ENCODE data around the gene ZIC2. TPM values are rescaled to one million over a fixed set of nuclear protein-coding genes. Genes with fewer than 3 reads are reported as not detected.

Gene ZIC2
- total and polyA plus RNA-seq, 2 of the 8 experiments (the other 6 are each of a cell fraction or from before 2014, with no cell fraction given) = 53.2 to 372 TPM

DNA sequence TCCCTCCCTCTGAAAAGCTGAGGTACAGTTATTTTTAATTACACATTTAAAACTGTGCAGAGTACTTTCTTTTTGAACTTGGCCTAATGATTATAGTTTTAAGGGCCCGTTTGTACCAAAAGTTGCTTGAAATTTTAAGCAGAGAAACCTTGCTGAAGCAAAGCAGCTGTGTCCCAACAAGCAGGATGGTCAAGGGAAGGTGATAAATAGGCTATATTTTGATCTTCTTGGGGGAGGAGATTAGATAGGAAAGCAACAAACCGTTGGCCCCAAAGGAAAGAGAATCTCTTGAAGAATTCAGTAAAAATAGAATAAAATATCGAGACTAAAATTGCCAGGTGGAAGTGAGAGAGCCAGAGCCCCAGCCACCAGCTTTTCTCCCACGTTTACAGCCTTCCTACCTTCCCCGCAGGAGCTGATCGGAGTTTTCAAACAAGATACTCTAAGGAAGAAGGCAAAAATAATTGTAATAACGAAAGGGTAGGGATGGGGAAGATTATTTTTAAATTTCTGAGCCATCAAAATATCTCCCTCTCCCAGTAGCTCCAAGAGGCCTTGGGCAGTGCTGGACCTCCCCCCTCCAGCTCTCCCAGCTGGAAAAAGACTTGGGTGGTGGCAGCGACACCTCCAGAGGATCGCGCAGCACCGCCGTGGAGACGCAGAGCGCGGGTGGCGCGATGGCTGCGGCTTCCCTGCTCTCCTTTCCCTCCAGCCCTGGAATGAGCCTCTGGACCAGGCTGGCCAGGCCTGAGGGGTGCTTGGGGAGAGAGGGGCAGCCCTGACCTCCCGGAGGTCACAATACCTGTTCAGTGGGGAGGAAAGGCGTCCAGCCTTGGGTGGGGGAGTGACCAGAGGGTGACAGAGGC is 5.8 kb downstream of the ZIC2 start:
- H3K27me3 ChIP-seq (replicated peaks in 1 of 4; ENCODE audit: control insufficient read depth in 3 of 4, extremely low read depth in 1 of 4, insufficient read depth in 3 of 4, low read length in 3 of 4) = peaks cover 2 to 45% (median 28%) of the 10 kb centered on the region in 4 experiments; a peak in 6 of 7 replicates
- H3K4ac ChIP-seq (replicated peaks; ENCODE audit: insufficient read length, low read depth, low read length) = peak overlapping the region; percentile 93
- WGBS, 2 experiments (ENCODE audit: extremely low coverage in 1 of 2, insufficient coverage in 1 of 2, insufficient read length in 1 of 2, insufficient replicate concordance in 2 of 2, low coverage in 1 of 2, low lambda C conversion rate in 2 of 2, missing lambda C conversion rate in 1 of 2) = 5% methylated on average over 20 of the region's 20 CpGs; no CpG with 5 or more reads in 1 of the 2 experiments
- peaks cover 18 to 46% (median 28%) of the 10 kb centered on the region in 4 experiments; a peak in 6 of 8 replicates for H3K36me3 ChIP-seq (ENCODE audit: control insufficient read depth in 2 of 4, insufficient read depth in 4 of 4, low read length in 3 of 4)
- no peak overlapping the region for H2BK15ac ChIP-seq (ENCODE audit: low read length)
- peak overlapping the region in 1 of 4 experiments; percentile 18; a peak in 1 of 7 replicates for H3K9ac ChIP-seq (replicated peaks in 1 of 4; ENCODE audit: extremely low read depth in 1 of 4, low read depth in 3 of 4, low read length in 3 of 4)
- peaks cover 4 to 32% (median 20%) of the 10 kb centered on the region in 4 experiments for H3K4me1 ChIP-seq (replicated peaks in 1 of 4; ENCODE audit: control insufficient read depth in 3 of 4, insufficient read depth in 4 of 4, low read length in 3 of 4)
- no peak overlapping the region for H4K5ac ChIP-seq (ENCODE audit: insufficient read length, low read depth, low read length)
- ChIA-PET POLR2A (ENCODE audit: partially characterized antibody) (interaction anchor here (0.8 to 11.2 kb wide), 8 partner anchors 6 to 88 kb away, joined by 3 to 145 read pairs (median 16); partner anchors contain the start of gene ZIC5), CTCF (ENCODE audit: partially characterized antibody) (interaction anchor here (0.6 to 1.6 kb wide), 13 partner anchors 9 to 372 kb away, joined by 3 to 10 read pairs (median 3); no protein-coding TSS in a partner anchor)
- no peaks in the 10 kb centered on the region; a peak in 1 of 4 replicates for H3K9me3 ChIP-seq (ENCODE audit: insufficient read depth in 2 of 2, low read depth in 1 of 2, low read length in 1 of 2)
- peak in 1 of 2 experiments; percentile 79 for DNase-seq (ENCODE audit: low read depth in 1 of 2, low spot score in 2 of 2)
- no peak overlapping the region for H3K23ac ChIP-seq (ENCODE audit: insufficient read length)
- H2AK5ac ChIP-seq (ENCODE audit: low read depth, low read length) = no peak overlapping the region
- FAIRE-seq = peak; percentile 28
- H2BK5ac ChIP-seq (ENCODE audit: low read depth, low read length) = peak overlapping the region; percentile 79; the same call in 1 of the 2 replicates
- H3K4me2 ChIP-seq (ENCODE audit: insufficient read depth in 1 of 2, low read depth in 2 of 2, low read length in 2 of 2) = peak overlapping the region; percentile 91 to 95
- H3K18ac ChIP-seq (ENCODE audit: extremely low read depth, low read length) = peak overlapping the region; percentile 88
- peak overlapping the region; percentile 72; the same call in 1 of the 2 replicates for H2BK12ac ChIP-seq (ENCODE audit: low read depth, low read length)
- peak overlapping the region; percentile 1 for H4K8ac ChIP-seq (ENCODE audit: extremely low read depth, insufficient read depth, low read length)
- peaks cover 18 to 26% of the 10 kb centered on the region in 2 experiments for H4K20me1 ChIP-seq (replicated peaks in 1 of 2; ENCODE audit: control insufficient read depth in 1 of 2, insufficient read depth in 2 of 2, low read length in 2 of 2)
- peak overlapping the region; percentile 86 for H4K91ac ChIP-seq (replicated peaks; ENCODE audit: insufficient read length, low read length)
- no peaks in the 10 kb centered on the region; the same call in 1 of the 2 replicates for H3K79me1 ChIP-seq (ENCODE audit: low read depth, low read length)
- no peak overlapping the region for H3K14ac ChIP-seq (ENCODE audit: insufficient read length)
- H3K23me2 ChIP-seq (ENCODE audit: low read depth, low read length) = peaks cover 40% of the 10 kb centered on the region
- H2BK120ac ChIP-seq (replicated peaks; ENCODE audit: low read depth, low read length) = no peak overlapping the region
- H3K56ac ChIP-seq (replicated peaks; ENCODE audit: insufficient read length, low read depth, low read length) = peak overlapping the region; percentile 22
- no peak overlapping the region for H3K27ac ChIP-seq (ENCODE audit: low read depth, low read length)
- peak overlapping the region; percentile 50 to 94 (median 61); a peak in 6 of 8 replicates for H3K4me3 ChIP-seq (ENCODE audit: extremely low read depth in 1 of 4, insufficient read depth in 2 of 4, low read depth in 3 of 4, low read length in 4 of 4)
- peaks cover 21 to 47% of the 10 kb centered on the region in 2 experiments for H3K79me2 ChIP-seq (ENCODE audit: control insufficient read depth in 1 of 2, insufficient read depth in 2 of 2, low read length in 2 of 2)
- H2BK20ac ChIP-seq (ENCODE audit: low read length) = peak overlapping the region; percentile 82; the same call in 1 of the 2 replicates
- no peak overlapping the region for H2AFZ ChIP-seq (ENCODE audit: low read length)
- TF ChIP-seq RXRA (IDR thresholded peaks at IDR 0.05; ENCODE audit: insufficient read depth, low read depth, low read length) = no peak
- no peak for TF ChIP-seq NRF1 (IDR thresholded peaks at IDR 0.05; ENCODE audit: low read depth, low read length)
- TF ChIP-seq CTBP2 (IDR thresholded peaks at IDR 0.05; ENCODE audit: borderline replicate concordance, insufficient read depth, insufficient read length, low read length) = peak; percentile 61
- peak in 1 of 2 experiments; percentile 70; a peak in 2 of 3 replicates for TF ChIP-seq POLR2A (IDR thresholded peaks at IDR 0.05; ENCODE audit: control extremely low read depth in 1 of 2, low read depth in 2 of 2, low read length in 2 of 2)
- TF ChIP-seq HDAC6 (IDR thresholded peaks at IDR 0.05; ENCODE audit: low read depth, low read length) = no peak
- TF ChIP-seq CREB1 (IDR thresholded peaks at IDR 0.05) = peak; percentile 50; the same call in 1 of the 2 replicates
- TF ChIP-seq NANOG (IDR thresholded peaks at IDR 0.05; ENCODE audit: insufficient read depth, low read depth, low read length, poor library complexity, severe bottlenecking) = no peak
- no peak for TF ChIP-seq BCL11A (IDR thresholded peaks at IDR 0.05; ENCODE audit: low read depth in 2 of 2, low read length in 2 of 2)
